WTC11 (cell line): ENCODE results near the gene KRR1.

Experiments used
- AR ChIP-seq: fragments of 250-450 bp; sonication (Bioruptor Pico); IDR thresholded peaks from 2 replicates; pipeline ENCODE4 v1.9.0; 2021; ENCODE audit warnings: mild to moderate bottlenecking
- CTCF ChIP-seq: fragments of 200-600 bp; IDR thresholded peaks from 2 replicates; pipeline ENCODE4 v1.8.0; 2022; ENCODE audit warnings: antibody characterized with exemption
- FOXJ3 ChIP-seq: sonication (generic); formaldehyde crosslinking; IDR thresholded peaks from 2 replicates; pipeline ENCODE4 v1.9.0; 2021; ENCODE audit warnings: missing genetic modification reagents, mild to moderate bottlenecking, borderline replicate concordance
- FOXP1 ChIP-seq: sonication (generic); formaldehyde crosslinking; IDR thresholded peaks from 2 replicates; pipeline ENCODE4 v1.8.0; 2022; ENCODE audit warnings: missing genetic modification reagents, mild to moderate bottlenecking, moderate library complexity, borderline replicate concordance
- JUN ChIP-seq: sonication (generic); formaldehyde crosslinking; IDR thresholded peaks from 2 replicates; pipeline ENCODE4 v1.8.0; 2023; ENCODE audit warnings: mild to moderate bottlenecking, missing genetic modification reagents
- MAX ChIP-seq: sonication (generic); formaldehyde crosslinking; IDR thresholded peaks from 2 replicates; pipeline ENCODE4 v1.8.0; 2022; ENCODE audit warnings: mild to moderate bottlenecking, missing genetic modification reagents
- SMAD4 ChIP-seq: sonication (generic); formaldehyde crosslinking; IDR thresholded peaks from 2 replicates; pipeline ENCODE4 v1.8.0; 2022; ENCODE audit warnings: mild to moderate bottlenecking, missing genetic modification reagents
- TCF7 ChIP-seq: sonication (generic); formaldehyde crosslinking; IDR thresholded peaks from 2 replicates; pipeline ENCODE4 v1.8.0; 2022; ENCODE audit warnings: mild to moderate bottlenecking, low read depth, missing genetic modification reagents, moderate library complexity
- ZBTB21 ChIP-seq: sonication (generic); formaldehyde crosslinking; IDR thresholded peaks from 2 replicates; pipeline ENCODE4 v1.8.1; 2023; ENCODE audit warnings: mild to moderate bottlenecking, missing genetic modification reagents, borderline replicate concordance
- ZNF138 ChIP-seq: sonication (generic); formaldehyde crosslinking; conservative IDR thresholded peaks from 2 replicates; pipeline ENCODE4 v1.8.1; 2022; ENCODE audit warnings: mild to moderate bottlenecking, moderate library complexity, missing genetic modification reagents
- ZNF317 ChIP-seq: sonication (generic); formaldehyde crosslinking; IDR thresholded peaks from 2 replicates; pipeline ENCODE4 v1.8.1; 2023; ENCODE audit warnings: low read depth, mild to moderate bottlenecking, moderate library complexity, missing genetic modification reagents, borderline replicate concordance
- TF ChIP-seq, protein P1 (sequence below): sonication (generic); formaldehyde crosslinking; conservative IDR thresholded peaks from 2 replicates; pipeline ENCODE4 v1.8.1; 2023; ENCODE audit warnings: mild to moderate bottlenecking, low read depth, missing genetic modification reagents, moderate library complexity
- TF ChIP-seq, protein P2 (sequence below): sonication (generic); formaldehyde crosslinking; IDR thresholded peaks from 2 replicates; pipeline ENCODE4 v1.8.0; 2022; ENCODE audit warnings: mild to moderate bottlenecking, missing genetic modification reagents
- TF ChIP-seq, protein P3 (sequence below): sonication (generic); formaldehyde crosslinking; IDR thresholded peaks from 2 replicates; pipeline ENCODE4 v1.8.1; 2023; ENCODE audit warnings: mild to moderate bottlenecking, moderate library complexity, missing genetic modification reagents

DNA sequence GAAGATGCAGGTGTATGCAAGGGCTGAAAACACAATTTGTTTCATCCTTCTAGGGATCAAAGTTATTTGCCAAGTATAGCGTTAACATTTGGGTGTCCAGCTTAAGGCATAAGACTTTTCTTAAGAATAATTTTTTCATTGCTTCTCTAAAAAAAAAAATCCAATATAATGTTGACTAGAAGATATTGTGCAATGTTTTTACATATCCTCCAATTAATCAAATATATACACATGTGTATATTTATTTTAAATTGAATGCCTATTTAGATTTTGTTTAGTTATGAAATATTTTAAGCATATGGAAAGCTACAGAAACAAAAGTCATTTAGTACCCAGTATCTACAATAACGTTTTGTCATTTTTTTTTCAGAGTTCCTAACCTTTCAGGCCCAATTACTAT is 28.5 kb upstream of the KRR1 start:
- TF ChIP-seq TCF7 (CRISPR knock-in tag) = no peak
- TF ChIP-seq CTCF = no peak
- no peak for TF ChIP-seq ZBTB21 (CRISPR knock-in tag)
- no peak for TF ChIP-seq JUN (CRISPR knock-in tag)
- TF ChIP-seq ZNF138 (CRISPR knock-in tag) = no peak
- TF ChIP-seq FOXJ3 (CRISPR knock-in tag) = no peak
- no peak for TF ChIP-seq FOXP1 (CRISPR knock-in tag)
- TF ChIP-seq, protein P1, sequence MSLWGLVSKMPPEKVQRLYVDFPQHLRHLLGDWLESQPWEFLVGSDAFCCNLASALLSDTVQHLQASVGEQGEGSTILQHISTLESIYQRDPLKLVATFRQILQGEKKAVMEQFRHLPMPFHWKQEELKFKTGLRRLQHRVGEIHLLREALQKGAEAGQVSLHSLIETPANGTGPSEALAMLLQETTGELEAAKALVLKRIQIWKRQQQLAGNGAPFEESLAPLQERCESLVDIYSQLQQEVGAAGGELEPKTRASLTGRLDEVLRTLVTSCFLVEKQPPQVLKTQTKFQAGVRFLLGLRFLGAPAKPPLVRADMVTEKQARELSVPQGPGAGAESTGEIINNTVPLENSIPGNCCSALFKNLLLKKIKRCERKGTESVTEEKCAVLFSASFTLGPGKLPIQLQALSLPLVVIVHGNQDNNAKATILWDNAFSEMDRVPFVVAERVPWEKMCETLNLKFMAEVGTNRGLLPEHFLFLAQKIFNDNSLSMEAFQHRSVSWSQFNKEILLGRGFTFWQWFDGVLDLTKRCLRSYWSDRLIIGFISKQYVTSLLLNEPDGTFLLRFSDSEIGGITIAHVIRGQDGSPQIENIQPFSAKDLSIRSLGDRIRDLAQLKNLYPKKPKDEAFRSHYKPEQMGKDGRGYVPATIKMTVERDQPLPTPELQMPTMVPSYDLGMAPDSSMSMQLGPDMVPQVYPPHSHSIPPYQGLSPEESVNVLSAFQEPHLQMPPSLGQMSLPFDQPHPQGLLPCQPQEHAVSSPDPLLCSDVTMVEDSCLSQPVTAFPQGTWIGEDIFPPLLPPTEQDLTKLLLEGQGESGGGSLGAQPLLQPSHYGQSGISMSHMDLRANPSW (CRISPR knock-in tag) = no peak
- TF ChIP-seq, protein P2, sequence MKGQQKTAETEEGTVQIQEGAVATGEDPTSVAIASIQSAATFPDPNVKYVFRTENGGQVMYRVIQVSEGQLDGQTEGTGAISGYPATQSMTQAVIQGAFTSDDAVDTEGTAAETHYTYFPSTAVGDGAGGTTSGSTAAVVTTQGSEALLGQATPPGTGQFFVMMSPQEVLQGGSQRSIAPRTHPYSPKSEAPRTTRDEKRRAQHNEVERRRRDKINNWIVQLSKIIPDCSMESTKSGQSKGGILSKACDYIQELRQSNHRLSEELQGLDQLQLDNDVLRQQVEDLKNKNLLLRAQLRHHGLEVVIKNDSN (CRISPR knock-in tag) = no peak
- TF ChIP-seq, protein P3, sequence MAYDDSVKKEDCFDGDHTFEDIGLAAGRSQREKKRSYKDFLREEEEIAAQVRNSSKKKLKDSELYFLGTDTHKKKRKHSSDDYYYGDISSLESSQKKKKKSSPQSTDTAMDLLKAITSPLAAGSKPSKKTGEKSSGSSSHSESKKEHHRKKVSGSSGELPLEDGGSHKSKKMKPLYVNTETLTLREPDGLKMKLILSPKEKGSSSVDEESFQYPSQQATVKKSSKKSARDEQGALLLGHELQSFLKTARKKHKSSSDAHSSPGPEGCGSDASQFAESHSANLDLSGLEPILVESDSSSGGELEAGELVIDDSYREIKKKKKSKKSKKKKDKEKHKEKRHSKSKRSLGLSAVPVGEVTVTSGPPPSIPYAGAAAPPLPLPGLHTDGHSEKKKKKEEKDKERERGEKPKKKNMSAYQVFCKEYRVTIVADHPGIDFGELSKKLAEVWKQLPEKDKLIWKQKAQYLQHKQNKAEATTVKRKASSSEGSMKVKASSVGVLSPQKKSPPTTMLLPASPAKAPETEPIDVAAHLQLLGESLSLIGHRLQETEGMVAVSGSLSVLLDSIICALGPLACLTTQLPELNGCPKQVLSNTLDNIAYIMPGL (CRISPR knock-in tag) = no peak
- TF ChIP-seq ZNF317 = no peak
- TF ChIP-seq AR (CRISPR knock-in tag) = no peak
- no peak for TF ChIP-seq MAX (CRISPR knock-in tag)
- no peak for TF ChIP-seq SMAD4
